GM12878 (cell line): ENCODE data around the gene PRG3. TPM values are rescaled to one million over a fixed set of nuclear protein-coding genes. Genes with fewer than 3 reads are reported as not detected.

ENCODE experiments used
- ATAC-seq: fragments of 200-7000 bp; cut with Tn5 transposase; 3 replicates; pipeline ENCODE4 v1.9.1; 2020; ENCODE audit warnings: mild to moderate bottlenecking, moderate library complexity
- BruUV-seq: library from RNA; stranded (reverse); fragments of 400-500 nt; replicated peaks from 2 replicates; lab custom pipeline; 2021; lab: Mats Ljungman, UMichigan
- CTCF ChIA-PET: fragments of 300-600 bp; sonication (Branson Sonifier 250); formaldehyde crosslinking; extraction: SDS; loops from one replicate; lab custom pipeline; 2021; ENCODE audit warnings: inconsistent platforms; lab: Yijun Ruan, JAX
- POLR2A ChIA-PET: fragments of 350-600 bp; formaldehyde crosslinking; extraction: SDS; loops from one replicate; lab custom pipeline; 2021; ENCODE audit warnings: inconsistent platforms; lab: Charles Lee
- RAD21 ChIA-PET: fragments of 300-600 bp; sonication (Branson Sonifier 250); formaldehyde crosslinking; loops from one replicate; lab custom pipeline; 2023; ENCODE audit warnings: antibody characterized with exemption; ENCODE audit not compliant: unreplicated experiment; lab: Charles Lee
- SMC1A ChIA-PET: fragments of 300-600 bp; sonication (Branson Sonifier 250); formaldehyde crosslinking; loops from one replicate; lab custom pipeline; 2023; ENCODE audit not compliant: unreplicated experiment, uncharacterized antibody; lab: Charles Lee
- DNase-seq: peaks from one replicate; pipeline ENCODE4 v3.0.0-alpha.2; 2011; ENCODE audit warnings: low read depth, low spot score
- FAIRE-seq: peaks from 3 replicates; lab custom pipeline; 2011; peaks lifted over from hg19 to GRCh38; lab: Jason Lieb, UNC
- H2AFZ ChIP-seq: 2 replicates; pipeline ENCODE4 v1.6.0; 2011; ENCODE audit warnings: low read depth, low read length, control low read depth; ENCODE audit not compliant: control insufficient read depth
- H3K27ac ChIP-seq: 2 replicates; pipeline ENCODE4 v1.5.1; 2011; ENCODE audit warnings: control low read depth; ENCODE audit not compliant: control insufficient read depth, insufficient read depth
- H3K27me3 ChIP-seq, 2 experiments: replicated peaks in 1 of 2; 2 replicates each; pipeline versions ENCODE4 v1.6.0 to v1.6.1; 2011; ENCODE audit warnings: low read length in 1 of 2; ENCODE audit not compliant: control insufficient read depth in 2 of 2, insufficient read depth in 2 of 2
- H3K36me3 ChIP-seq, 2 experiments: 2 replicates each; pipeline ENCODE4 v1.5.1; 2011; ENCODE audit warnings: low read length in 1 of 2; ENCODE audit not compliant: control insufficient read depth in 2 of 2, insufficient read depth in 2 of 2
- H3K4me1 ChIP-seq: 2 replicates; pipeline ENCODE4 v1.6.1; 2011; ENCODE audit warnings: mild to moderate bottlenecking, low read length, moderate library complexity, mixed read lengths; ENCODE audit not compliant: control insufficient read depth, insufficient read depth
- H3K4me2 ChIP-seq: 2 replicates; pipeline ENCODE4 v1.6.0; 2011; ENCODE audit warnings: control low read depth; ENCODE audit not compliant: control insufficient read depth, insufficient read depth
- H3K4me3 ChIP-seq: fragments of 200-600 bp; sonication (generic); 2 replicates; pipeline ENCODE4 v1.5.1; 2016
- H3K79me2 ChIP-seq: 2 replicates; pipeline ENCODE4 v1.6.0; 2011; ENCODE audit warnings: low read length; ENCODE audit not compliant: control insufficient read depth, insufficient read depth
- H3K9ac ChIP-seq: 2 replicates; pipeline ENCODE4 v1.8.0; 2011; ENCODE audit warnings: low read length, control low read depth, mixed read lengths; ENCODE audit not compliant: control insufficient read depth, insufficient read depth
- H3K9me3 ChIP-seq: replicated peaks from 3 replicates; pipeline ENCODE4 v1.5.1; 2011; ENCODE audit warnings: mild to moderate bottlenecking, low read length; ENCODE audit not compliant: control insufficient read depth, insufficient read depth
- H4K20me1 ChIP-seq: 2 replicates; pipeline ENCODE4 v1.6.0; 2011; ENCODE audit not compliant: control insufficient read depth, insufficient read depth
- EGR1 ChIP-seq, 2 experiments: IDR thresholded peaks; 1 replicate in 1 of 2; 2 replicates in 1 of 2; pipeline ENCODE4 v1.6.1; 2011 to 2012; ENCODE audit warnings: low read depth in 2 of 2, low read length in 2 of 2, borderline replicate concordance in 1 of 2, mild to moderate bottlenecking in 1 of 2, moderate library complexity in 1 of 2
- KAT2A ChIP-seq: conservative IDR thresholded peaks from 2 replicates; pipeline ENCODE4 v1.6.1; 2011; ENCODE audit warnings: low read depth, low read length; ENCODE audit not compliant: control insufficient read depth
- NBN ChIP-seq: fragments of 450-650 bp; IDR thresholded peaks from 2 replicates; pipeline ENCODE4 v1.6.1; 2016
- in situ Hi-C: fragments of 300-500 bp; cut with MboI; formaldehyde crosslinking; loops from 9 replicates; pipeline ENCODE4 v1.14.3; 2018; ENCODE audit warnings: mixed read lengths
- intact Hi-C: fragments of 100-400 bp; cut with micrococcal nuclease; formaldehyde crosslinking; loops from one replicate; pipeline ENCODE4 v1.14.2; 2022; ENCODE audit not compliant: unreplicated experiment
- polyA plus RNA-seq, 11 experiments: library from polyadenylated mRNA; depleted of rRNA in 4 of 11; unstranded in 6 of 11; stranded (reverse) in 5 of 11; fragments of >200 nt; fragmentation: Nextera tagmentation in 4 of 11; fragmentation: Illumina TruSeq in 1 of 11; extraction: Ambion mirVana in 4 of 11; extraction: Trizol in 1 of 11; gene quantifications; 1 replicate in 1 of 11; 2 replicates in 10 of 11; pipeline versions ENCODE4 v1.2.1 to v1.2.3, GENCODE V29; 2011 to 2016; ENCODE audit warnings: inconsistent platforms in 2 of 11, missing spikeins in 2 of 11, low read depth in 1 of 11
- total RNA-seq, 4 experiments: library from RNA; depleted of rRNA in 3 of 4; stranded (reverse); fragments of >200 nt in 3 of 4; fragmentation: Illumina TruSeq in 1 of 4; extraction: Trizol in 1 of 4; gene quantifications; 2 replicates each; pipeline versions ENCODE4 v1.2.1 to v1.2.3, GENCODE V29; 2013 to 2021
- TF ChIP-seq, protein P1 (sequence below): fragments of 150-350 bp; IDR thresholded peaks from 2 replicates; pipeline ENCODE4 v1.6.1; 2016; ENCODE audit warnings: low read depth, low read length
- TF ChIP-seq, protein P2 (sequence below): fragments of 450-650 bp; formaldehyde crosslinking; IDR thresholded peaks from 2 replicates; pipeline ENCODE4 v1.4.0; 2022; ENCODE audit warnings: mild to moderate bottlenecking, moderate library complexity

Gene PRG3
- total and polyA plus RNA-seq, 10 of the 15 experiments (the other 5 are each of a cell fraction or from before 2014, with no cell fraction given): not detected

DNA sequence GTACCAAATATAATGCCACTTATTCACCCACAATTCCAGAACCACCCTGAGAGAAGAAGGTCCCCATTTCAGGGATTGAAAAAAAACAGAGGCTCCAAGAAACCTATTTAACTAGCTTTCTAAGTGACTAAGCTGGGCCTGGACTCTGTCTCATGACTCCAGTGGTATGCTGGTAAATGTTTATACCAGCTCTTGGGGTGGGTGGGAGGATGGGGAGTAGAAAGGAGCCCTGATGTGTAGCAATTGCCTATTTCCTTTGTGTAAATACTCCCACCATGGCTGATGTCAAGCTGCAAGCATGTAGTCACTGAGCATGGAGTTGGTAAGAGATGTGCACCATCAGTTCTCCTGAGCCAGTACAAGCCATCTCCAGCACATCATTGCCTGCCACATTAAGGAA is 2.8 kb downstream of the PRG3 start:
- H3K4me1 ChIP-seq: no peaks in the 10 kb centered on the region
- H3K9ac ChIP-seq: no peak overlapping the region
- ATAC-seq: no peak
- H3K36me3 ChIP-seq: no peaks in the 10 kb centered on the region
- RAD21 ChIA-PET: no interaction called here
- H3K27ac ChIP-seq: no peak overlapping the region
- POLR2A ChIA-PET: no interaction called here
- H4K20me1 ChIP-seq: no peaks in the 10 kb centered on the region
- intact Hi-C loops: no loop called here
- no TSS peak for BruUV-seq
- DNase-seq: no peak
- no peak overlapping the region for H3K4me2 ChIP-seq
- in situ Hi-C loops: no loop called here
- H3K9me3 ChIP-seq: no peaks in the 10 kb centered on the region
- no peak overlapping the region for H2AFZ ChIP-seq
- CTCF ChIA-PET: no interaction called here
- no peaks in the 10 kb centered on the region for H3K79me2 ChIP-seq
- no peaks in the 10 kb centered on the region; a peak in 1 of 4 replicates for H3K27me3 ChIP-seq
- SMC1A ChIA-PET: no interaction called here
- no peak overlapping the region for H3K4me3 ChIP-seq
- FAIRE-seq: no peak
- TF ChIP-seq, protein P1, sequence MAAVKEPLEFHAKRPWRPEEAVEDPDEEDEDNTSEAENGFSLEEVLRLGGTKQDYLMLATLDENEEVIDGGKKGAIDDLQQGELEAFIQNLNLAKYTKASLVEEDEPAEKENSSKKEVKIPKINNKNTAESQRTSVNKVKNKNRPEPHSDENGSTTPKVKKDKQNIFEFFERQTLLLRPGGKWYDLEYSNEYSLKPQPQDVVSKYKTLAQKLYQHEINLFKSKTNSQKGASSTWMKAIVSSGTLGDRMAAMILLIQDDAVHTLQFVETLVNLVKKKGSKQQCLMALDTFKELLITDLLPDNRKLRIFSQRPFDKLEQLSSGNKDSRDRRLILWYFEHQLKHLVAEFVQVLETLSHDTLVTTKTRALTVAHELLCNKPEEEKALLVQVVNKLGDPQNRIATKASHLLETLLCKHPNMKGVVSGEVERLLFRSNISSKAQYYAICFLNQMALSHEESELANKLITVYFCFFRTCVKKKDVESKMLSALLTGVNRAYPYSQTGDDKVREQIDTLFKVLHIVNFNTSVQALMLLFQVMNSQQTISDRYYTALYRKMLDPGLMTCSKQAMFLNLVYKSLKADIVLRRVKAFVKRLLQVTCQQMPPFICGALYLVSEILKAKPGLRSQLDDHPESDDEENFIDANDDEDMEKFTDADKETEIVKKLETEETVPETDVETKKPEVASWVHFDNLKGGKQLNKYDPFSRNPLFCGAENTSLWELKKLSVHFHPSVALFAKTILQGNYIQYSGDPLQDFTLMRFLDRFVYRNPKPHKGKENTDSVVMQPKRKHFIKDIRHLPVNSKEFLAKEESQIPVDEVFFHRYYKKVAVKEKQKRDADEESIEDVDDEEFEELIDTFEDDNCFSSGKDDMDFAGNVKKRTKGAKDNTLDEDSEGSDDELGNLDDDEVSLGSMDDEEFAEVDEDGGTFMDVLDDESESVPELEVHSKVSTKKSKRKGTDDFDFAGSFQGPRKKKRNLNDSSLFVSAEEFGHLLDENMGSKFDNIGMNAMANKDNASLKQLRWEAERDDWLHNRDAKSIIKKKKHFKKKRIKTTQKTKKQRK: no peak
- no peak for TF ChIP-seq NBN
- TF ChIP-seq KAT2A: no peak
- no peak for TF ChIP-seq EGR1 (IDR thresholded peaks at IDR 0.05; ENCODE audit: borderline replicate concordance in 1 of 2, low read depth in 2 of 2, low read length in 2 of 2)
- TF ChIP-seq, protein P2, sequence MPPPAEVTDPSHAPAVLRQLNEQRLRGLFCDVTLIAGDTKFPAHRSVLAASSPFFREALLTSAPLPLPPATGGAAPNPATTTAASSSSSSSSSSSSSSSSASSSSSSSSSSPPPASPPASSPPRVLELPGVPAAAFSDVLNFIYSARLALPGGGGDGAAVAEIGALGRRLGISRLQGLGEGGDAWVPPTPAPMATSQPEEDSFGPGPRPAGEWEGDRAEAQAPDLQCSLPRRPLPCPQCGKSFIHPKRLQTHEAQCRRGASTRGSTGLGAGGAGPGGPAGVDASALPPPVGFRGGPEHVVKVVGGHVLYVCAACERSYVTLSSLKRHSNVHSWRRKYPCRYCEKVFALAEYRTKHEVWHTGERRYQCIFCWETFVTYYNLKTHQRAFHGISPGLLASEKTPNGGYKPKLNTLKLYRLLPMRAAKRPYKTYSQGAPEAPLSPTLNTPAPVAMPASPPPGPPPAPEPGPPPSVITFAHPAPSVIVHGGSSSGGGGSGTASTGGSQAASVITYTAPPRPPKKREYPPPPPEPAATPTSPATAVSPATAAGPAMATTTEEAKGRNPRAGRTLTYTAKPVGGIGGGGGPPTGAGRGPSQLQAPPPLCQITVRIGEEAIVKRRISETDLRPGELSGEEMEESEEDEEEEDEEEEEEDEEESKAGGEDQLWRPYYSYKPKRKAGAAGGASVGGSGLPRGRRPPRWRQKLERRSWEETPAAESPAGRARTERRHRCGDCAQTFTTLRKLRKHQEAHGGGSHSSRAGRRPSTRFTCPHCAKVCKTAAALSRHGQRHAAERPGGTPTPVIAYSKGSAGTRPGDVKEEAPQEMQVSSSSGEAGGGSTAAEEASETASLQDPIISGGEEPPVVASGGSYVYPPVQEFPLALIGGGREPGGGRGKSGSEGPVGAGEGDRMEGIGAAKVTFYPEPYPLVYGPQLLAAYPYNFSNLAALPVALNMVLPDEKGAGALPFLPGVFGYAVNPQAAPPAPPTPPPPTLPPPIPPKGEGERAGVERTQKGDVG: no peak
- TF ChIP-seq, all 136 proteins: peak for 0
